Smooth muscle cell (in vitro differentiated cells): ENCODE data around the gene NT5C1A. TPM values are rescaled to one million over a fixed set of nuclear protein-coding genes. Genes with fewer than 3 reads are reported as not detected.

Experiments used
- DNase-seq: peaks from one replicate; lab custom pipeline; 2025; ENCODE audit not compliant: unreplicated experiment; lab: John Stamatoyannopoulos, UW
- H2AFZ ChIP-seq: fragments of 200-600 bp; sonication (generic); 2 replicates; pipeline ENCODE4 v1.6.0; 2016; ENCODE audit warnings: antibody characterized with exemption, low read depth, mild to moderate bottlenecking
- H3F3A ChIP-seq: fragments of 200-600 bp; sonication (generic); 2 replicates; pipeline ENCODE4 v1.6.0; 2017; ENCODE audit warnings: antibody characterized with exemption, low read depth
- H3K27ac ChIP-seq: fragments of 200-600 bp; sonication (generic); 2 replicates; pipeline ENCODE4 v1.5.1; 2016; ENCODE audit warnings: low read depth, mild to moderate bottlenecking
- H3K27me3 ChIP-seq: fragments of 200-600 bp; sonication (generic); 2 replicates; pipeline ENCODE4 v1.6.1; 2016; ENCODE audit warnings: low read depth, mild to moderate bottlenecking
- H3K36me3 ChIP-seq: fragments of 200-600 bp; sonication (generic); 2 replicates; pipeline ENCODE4 v1.5.1; 2016; ENCODE audit warnings: low read depth
- H3K4me1 ChIP-seq: fragments of 200-600 bp; sonication (generic); 2 replicates; pipeline ENCODE4 v1.5.1; 2016; ENCODE audit warnings: low read depth
- H3K4me2 ChIP-seq: fragments of 200-600 bp; sonication (generic); 2 replicates; pipeline ENCODE4 v1.6.0; 2016; ENCODE audit warnings: mild to moderate bottlenecking
- H3K4me3 ChIP-seq: fragments of 200-600 bp; sonication (generic); 2 replicates; pipeline ENCODE4 v1.5.1; 2016; ENCODE audit warnings: mild to moderate bottlenecking
- H3K79me2 ChIP-seq: fragments of 200-600 bp; sonication (generic); 2 replicates; pipeline ENCODE4 v1.6.0; 2016; ENCODE audit warnings: low read depth, mild to moderate bottlenecking
- H3K9ac ChIP-seq: fragments of 200-600 bp; sonication (generic); 2 replicates; pipeline ENCODE4 v1.6.0; 2016; ENCODE audit warnings: low read depth
- H3K9me3 ChIP-seq: fragments of 200-600 bp; sonication (generic); replicated peaks from 2 replicates; pipeline ENCODE4 v1.5.1; 2016; ENCODE audit warnings: low read depth
- H4K20me1 ChIP-seq: fragments of 200-600 bp; sonication (generic); 2 replicates; pipeline ENCODE4 v1.6.0; 2016; ENCODE audit warnings: low read depth
- CTCF ChIP-seq: fragments of 200-600 bp; sonication (generic); IDR thresholded peaks from 2 replicates; pipeline ENCODE4 v1.5.1; 2017; ENCODE audit warnings: borderline replicate concordance, mild to moderate bottlenecking, antibody characterized with exemption; ENCODE audit not compliant: insufficient read depth, poor library complexity, severe bottlenecking
- WGBS: methylation state at CpG from one replicate; pipeline ENCODE4 v1.1.7; 2016; ENCODE audit warnings: low lambda C conversion rate; 5-methylcytosine and 5-hydroxymethylcytosine counted together
- polyA plus RNA-seq: library from polyadenylated mRNA; unstranded; fragments of >200 nt; fragmentation: Nextera tagmentation; extraction: Ambion mirVana; gene quantifications from 2 replicates; pipeline ENCODE4 v1.2.1, GENCODE V29; 2016
- total RNA-seq: library from RNA; depleted of rRNA; stranded (reverse); fragments of >200 nt; gene quantifications from 2 replicates; pipeline ENCODE4 v1.2.3, GENCODE V29; 2014

NT5C1A gene
- total and polyA plus RNA-seq, 2 experiments from 2014 or later: not detected

GRCh38 chr1:39690794-39691382 is 19.0 kb upstream of the NT5C1A start:
- Histone ChIP-seq H3K27me3 (peaks cover 98% of the 10 kb centered on the region), H3K79me2 (no peaks in the 10 kb centered on the region), H3K4me3 (peak overlapping the region; percentile 46), H3K4me1 (peaks cover 7% of the 10 kb centered on the region), H4K20me1 (no peaks in the 10 kb centered on the region), H3K36me3 (no peaks in the 10 kb centered on the region), H3F3A (no peaks in the 10 kb centered on the region), H2AFZ (no peak overlapping the region), H3K4me2 (peak overlapping the region; percentile 83), H3K9ac (no peak overlapping the region), H3K9me3 (no peaks in the 10 kb centered on the region), H3K27ac (no peak overlapping the region)
- WGBS: 14% methylated on average over 25 of the region's 28 CpGs
- DNase-seq: no peak
- TF ChIP-seq CTCF: no peak

GRCh38 chr1:39690225-39690624 is 18.3 kb upstream of the NT5C1A start:
- no peak for TF ChIP-seq CTCF
- H3K4me3 ChIP-seq: no peak overlapping the region
- H3K36me3 ChIP-seq: no peaks in the 10 kb centered on the region
- H3K79me2 ChIP-seq: no peaks in the 10 kb centered on the region
- WGBS: 11% methylated on average over 2 of the region's 2 CpGs
- no peak for DNase-seq
- peaks cover 95% of the 10 kb centered on the region for H3K27me3 ChIP-seq
- H3K4me2 ChIP-seq: no peak overlapping the region
- no peaks in the 10 kb centered on the region for H3K9me3 ChIP-seq
- no peak overlapping the region for H2AFZ ChIP-seq
- H4K20me1 ChIP-seq: no peaks in the 10 kb centered on the region
- no peak overlapping the region for H3K9ac ChIP-seq
- no peak overlapping the region for H3K27ac ChIP-seq
- H3K4me1 ChIP-seq: peaks cover 7% of the 10 kb centered on the region
- no peaks in the 10 kb centered on the region for H3F3A ChIP-seq

- DNase-seq: no peak
- H3K4me3 ChIP-seq: no peak overlapping the region
- no peak overlapping the region for H3K27ac ChIP-seq
- H3K27me3 ChIP-seq: peaks cover 95% of the 10 kb centered on the region
- H3K9me3 ChIP-seq: no peaks in the 10 kb centered on the region
- H3K79me2 ChIP-seq: no peaks in the 10 kb centered on the region
- no peaks in the 10 kb centered on the region for H4K20me1 ChIP-seq
- H3K9ac ChIP-seq: no peak overlapping the region
- TF ChIP-seq CTCF: no peak
- no peak overlapping the region for H2AFZ ChIP-seq
- H3K36me3 ChIP-seq: no peaks in the 10 kb centered on the region
- H3K4me1 ChIP-seq: peaks cover 7% of the 10 kb centered on the region
- H3K4me2 ChIP-seq: no peak overlapping the region
- H3F3A ChIP-seq: no peaks in the 10 kb centered on the region
Observed at GRCh38 chr1:39689635-39690034, 17.7 kb upstream of the NT5C1A start.

- H3K27me3 ChIP-seq: peaks cover 95% of the 10 kb centered on the region
- H3K4me1 ChIP-seq: peaks cover 7% of the 10 kb centered on the region
- no peaks in the 10 kb centered on the region for H3F3A ChIP-seq
- H3K9ac ChIP-seq: no peak overlapping the region
- H3K79me2 ChIP-seq: no peaks in the 10 kb centered on the region
- H3K27ac ChIP-seq: no peak overlapping the region
- H3K4me2 ChIP-seq: no peak overlapping the region
- no peaks in the 10 kb centered on the region for H3K9me3 ChIP-seq
- no peak overlapping the region for H3K4me3 ChIP-seq
- WGBS: 84% methylated on average over 2 of the region's 2 CpGs
- no peak for TF ChIP-seq CTCF
- no peaks in the 10 kb centered on the region for H3K36me3 ChIP-seq
- no peaks in the 10 kb centered on the region for H4K20me1 ChIP-seq
- no peak for DNase-seq
- no peak overlapping the region for H2AFZ ChIP-seq
Observed at GRCh38 chr1:39689214-39689613, 17.3 kb upstream of the NT5C1A start.
